HG03558 (cell line): ENCODE data around the gene MYOZ3.

Source experiments
- ATAC-seq: cut with Tn5 transposase; IDR thresholded peaks from one replicate; pipeline ENCODE4 v1.9.1; 2021; ENCODE audit warnings: moderate number of reproducible peaks; ENCODE audit not compliant: unreplicated experiment; ENCODE audit errors: extremely low read depth

Gene MYOZ3, protein sequence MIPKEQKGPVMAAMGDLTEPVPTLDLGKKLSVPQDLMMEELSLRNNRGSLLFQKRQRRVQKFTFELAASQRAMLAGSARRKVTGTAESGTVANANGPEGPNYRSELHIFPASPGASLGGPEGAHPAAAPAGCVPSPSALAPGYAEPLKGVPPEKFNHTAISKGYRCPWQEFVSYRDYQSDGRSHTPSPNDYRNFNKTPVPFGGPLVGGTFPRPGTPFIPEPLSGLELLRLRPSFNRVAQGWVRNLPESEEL

DNA sequence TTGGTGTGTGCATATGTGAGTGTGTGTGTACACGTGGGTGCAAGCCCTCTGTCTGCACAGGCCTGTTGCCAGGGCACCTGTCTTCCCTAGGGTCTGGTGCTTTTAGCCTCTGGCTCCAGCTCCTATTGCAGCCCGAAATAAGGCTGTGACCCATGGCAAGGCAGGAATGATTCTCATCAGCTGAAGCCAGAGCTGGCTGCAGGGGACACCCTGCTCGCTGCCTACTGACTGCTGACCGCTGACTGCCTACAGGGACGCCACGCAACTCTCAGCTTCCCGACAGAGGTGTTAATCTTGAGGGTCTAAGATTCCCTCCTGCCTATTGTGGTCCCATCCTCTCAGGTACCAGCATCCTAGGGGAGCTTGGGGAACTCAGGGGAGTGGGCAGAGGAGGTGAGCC is at the start of gene MYOZ3:
TSS of gene MYOZ3 (plus strand) at position 166 of the 400 bp plus-strand sequence. CDS start 1,691 bp downstream, outside the sequence.
- no peak for ATAC-seq

DNA sequence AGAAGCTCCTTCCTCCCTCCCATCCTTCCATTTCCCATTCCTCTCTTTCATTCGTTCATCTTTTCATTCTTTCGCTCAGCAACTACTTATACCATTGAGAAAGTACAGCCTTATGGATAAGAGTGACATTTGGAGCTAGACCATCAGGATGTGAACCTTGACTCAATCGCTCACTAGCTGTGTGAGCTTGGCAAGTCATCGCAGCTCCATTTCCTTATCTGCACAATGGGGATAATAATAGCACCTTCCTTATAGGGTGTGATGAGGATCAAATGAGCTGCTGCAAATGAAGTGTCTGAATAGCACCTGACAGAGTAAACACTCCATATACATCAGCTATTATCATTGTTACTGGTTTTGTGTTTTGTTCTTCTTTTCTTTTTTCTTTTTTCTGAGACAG is 48.6 kb upstream of the MYOZ3 start:
- no peak for ATAC-seq

DNA sequence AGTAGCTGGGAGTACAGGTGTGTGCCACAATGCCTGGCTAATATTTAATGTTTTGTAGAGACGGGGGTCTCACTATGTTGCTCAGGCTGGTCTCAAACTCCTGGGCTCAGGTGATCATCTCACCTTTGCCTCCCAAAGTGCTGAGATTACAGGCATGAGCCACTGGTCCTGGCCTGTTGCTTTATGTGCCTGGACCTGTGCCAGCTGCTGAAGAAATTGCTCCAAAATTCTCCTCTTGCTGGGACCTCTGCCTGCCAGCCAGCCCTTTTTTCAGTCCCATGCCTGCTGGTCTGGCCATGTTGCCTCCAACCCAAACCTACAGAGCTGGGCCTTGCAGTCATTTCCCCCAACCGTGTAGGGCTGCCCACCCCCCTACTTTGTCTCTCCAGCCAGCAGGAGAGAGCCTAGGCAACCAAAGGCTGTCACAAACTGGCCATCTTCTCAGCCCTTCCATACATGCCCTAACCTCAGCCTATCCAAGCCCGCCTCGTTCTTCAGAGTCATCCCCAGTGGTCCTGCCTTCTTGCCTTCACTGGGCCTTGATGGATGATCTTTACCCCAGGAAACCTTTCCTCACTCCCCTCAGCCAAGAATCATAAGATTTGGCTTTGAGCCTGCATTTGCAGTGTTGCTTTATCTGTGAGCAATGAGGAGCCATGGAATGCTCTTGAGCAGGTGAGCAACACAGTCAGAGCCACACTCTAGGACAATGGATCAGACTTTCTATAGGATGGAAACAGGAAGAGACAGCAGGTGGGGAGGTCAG is 48.0 kb upstream of the MYOZ3 start:
- no peak for ATAC-seq

DNA sequence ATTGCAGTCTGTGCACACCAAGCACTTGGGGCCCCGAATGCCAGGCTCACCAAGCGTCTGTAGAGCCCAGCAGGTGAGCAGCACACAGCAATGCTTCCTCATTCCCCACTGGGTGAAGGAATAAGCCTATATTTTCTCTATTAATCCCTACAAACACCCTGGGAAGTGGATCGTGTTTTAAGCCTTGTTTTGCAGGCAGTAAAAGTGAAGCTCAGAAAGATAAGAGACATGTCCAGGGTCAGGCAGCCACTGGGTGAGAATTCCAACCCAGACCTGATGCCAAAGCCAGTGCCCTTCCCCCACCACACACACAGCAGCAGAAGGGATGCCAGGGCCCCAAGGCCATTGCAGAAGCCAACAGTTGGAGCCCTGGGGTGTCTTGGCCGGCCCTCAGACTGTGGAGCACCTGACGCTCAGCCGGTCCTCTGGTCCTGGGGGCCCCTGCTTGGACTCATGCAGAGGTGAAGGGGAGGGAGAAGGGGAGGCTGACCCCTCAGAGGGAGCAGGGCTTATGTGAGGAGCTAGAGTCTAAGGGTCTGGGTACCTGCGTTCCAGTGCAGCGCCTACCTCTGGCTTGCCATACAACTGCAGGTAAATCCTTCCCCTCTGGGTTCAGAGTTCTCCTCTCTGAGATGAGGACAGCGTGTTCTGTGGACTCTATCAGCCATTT is 46.9 kb upstream of the MYOZ3 start:
- no peak for ATAC-seq

DNA sequence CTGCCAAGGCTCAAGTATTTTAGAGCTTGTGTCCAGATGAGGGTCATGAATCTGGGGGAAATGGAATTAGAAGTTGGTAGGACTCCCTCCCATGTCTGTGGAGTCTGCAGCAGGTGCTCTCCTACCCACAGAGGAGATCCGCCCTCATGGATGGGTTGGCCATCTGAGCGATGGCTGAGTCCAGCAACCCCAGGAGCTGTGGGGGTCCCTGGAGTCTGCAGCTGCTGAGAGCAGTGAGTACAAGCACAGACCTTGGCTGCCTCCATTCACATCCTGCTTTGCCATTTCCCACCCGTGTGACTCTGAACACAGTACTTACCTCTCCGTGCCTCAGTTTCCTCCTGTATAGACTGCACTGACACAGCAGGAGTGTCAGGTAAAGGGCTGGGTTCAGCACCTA is 46.4 kb upstream of the MYOZ3 start:
- no peak for ATAC-seq

DNA sequence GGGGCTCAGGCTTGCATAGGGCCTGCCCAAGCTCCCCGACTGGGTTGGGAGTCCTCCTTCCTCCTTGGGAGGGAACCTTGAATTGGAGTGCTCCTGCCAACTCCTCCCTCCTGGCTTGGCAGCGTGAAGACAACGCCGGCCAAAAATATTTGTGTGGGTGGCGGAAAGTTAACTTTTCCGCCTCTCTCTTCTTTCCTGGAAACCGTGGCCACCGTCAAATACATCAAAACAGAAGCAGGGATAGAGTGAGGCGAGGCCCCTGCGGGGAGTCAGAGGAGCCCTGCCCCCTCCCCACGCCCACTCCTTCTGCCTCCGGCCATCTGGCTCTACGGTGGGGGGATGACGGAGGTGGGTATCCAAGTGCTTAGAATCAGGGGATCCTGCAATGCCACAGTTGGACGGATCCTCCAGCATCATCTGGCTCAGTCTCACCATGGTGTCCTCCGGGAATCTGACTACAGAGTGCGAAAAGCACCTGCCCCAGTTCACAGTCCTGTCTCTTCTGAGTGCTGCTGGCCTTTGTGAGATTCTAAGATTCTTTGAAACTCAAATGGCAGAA is 45.8 kb upstream of the MYOZ3 start:
- ATAC-seq = no peak

DNA sequence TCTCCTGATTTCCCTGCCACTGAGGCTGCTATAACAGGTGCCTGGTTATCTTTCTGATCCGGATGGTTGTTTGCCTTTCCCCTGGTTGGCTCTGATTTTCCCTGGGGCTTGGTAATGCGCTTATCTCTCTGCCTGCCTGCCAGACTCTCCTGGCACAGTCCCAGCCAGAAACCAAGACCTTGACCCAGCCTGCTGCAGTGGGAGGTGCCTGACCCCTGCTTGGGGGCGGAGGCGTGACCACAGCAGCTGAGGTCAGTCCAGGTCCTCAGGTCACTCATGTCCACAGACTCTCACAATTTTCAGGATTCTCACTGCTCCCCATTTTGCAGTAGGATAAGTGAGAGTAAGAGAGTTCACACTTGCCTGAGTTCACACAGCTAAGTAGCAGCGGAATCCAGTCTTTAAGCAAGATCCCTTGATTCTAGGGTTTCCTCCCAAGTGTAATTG is 45.0 kb upstream of the MYOZ3 start:
- ATAC-seq = no peak

DNA sequence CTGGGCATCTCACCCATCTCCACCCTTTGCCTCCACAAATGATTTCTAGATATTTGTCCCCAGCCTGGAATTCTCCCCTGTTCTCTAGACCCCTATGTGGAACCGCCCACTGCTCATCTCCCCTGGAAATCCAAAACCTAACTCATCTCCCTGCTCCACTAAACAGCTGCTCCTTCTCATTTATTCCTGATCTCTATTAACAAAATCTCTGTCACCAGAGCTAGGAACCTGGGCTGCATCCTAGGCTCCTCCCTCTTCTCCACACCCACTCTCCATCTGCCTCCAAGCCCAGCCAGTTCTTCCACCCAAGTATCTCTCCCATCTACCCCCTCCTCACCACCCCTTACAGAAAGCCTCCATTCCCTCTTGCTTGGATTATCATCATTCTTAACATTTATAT is 44.5 kb upstream of the MYOZ3 start:
- no peak for ATAC-seq

DNA sequence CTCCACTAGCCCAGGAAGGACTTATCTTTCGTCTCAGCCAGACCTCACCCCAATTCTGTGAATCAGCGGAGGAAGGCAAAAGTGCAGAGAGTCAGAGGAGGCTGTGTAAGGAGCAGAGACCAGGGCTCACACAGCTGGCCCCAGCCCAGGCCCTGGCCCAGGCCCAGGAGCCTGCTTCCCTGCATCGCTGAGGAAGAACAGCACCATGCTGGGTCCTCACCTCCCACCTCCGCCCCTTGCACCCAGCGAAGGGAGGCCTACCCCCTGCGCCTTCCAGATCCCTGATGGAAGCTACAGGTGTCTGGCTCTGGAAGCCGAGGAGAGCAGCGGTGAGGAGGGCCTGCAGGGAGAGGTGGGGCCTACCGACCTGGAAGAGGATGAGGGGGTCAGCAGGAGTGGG is 42.9 kb upstream of the MYOZ3 start:
- ATAC-seq = no peak

DNA sequence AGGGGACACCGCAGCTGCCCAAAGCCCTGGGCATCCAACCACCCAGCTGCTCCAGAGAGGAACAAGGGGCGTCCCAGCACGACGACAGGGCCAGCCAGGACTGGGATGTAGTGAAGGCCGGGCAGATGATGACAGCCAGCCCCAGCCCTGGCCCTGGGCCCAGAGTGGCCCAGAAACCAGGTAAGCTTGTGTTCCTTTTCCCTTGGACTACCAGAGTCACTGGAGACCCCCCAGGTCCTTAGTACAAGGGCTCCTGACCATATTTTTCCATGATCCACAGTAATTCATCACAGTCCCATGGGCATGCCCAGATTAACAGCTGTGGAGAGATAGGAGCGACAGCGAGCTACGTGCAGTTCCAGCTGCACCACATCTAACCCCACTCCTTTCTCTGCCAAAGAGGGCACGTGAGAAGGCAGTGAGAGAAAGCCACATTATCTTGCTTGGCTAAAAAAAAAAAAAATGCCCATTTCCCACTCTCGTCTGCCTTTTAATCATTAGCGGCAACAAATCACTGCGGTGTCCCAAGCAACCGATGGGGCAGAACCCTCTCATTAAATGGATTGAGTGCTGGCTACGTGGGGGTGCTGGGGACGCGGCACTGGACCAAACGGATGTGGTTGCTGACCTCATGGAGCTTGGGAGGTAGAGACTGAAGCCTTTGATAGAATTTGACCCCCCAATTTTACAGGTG is 42.3 kb upstream of the MYOZ3 start:
- no peak for ATAC-seq

DNA sequence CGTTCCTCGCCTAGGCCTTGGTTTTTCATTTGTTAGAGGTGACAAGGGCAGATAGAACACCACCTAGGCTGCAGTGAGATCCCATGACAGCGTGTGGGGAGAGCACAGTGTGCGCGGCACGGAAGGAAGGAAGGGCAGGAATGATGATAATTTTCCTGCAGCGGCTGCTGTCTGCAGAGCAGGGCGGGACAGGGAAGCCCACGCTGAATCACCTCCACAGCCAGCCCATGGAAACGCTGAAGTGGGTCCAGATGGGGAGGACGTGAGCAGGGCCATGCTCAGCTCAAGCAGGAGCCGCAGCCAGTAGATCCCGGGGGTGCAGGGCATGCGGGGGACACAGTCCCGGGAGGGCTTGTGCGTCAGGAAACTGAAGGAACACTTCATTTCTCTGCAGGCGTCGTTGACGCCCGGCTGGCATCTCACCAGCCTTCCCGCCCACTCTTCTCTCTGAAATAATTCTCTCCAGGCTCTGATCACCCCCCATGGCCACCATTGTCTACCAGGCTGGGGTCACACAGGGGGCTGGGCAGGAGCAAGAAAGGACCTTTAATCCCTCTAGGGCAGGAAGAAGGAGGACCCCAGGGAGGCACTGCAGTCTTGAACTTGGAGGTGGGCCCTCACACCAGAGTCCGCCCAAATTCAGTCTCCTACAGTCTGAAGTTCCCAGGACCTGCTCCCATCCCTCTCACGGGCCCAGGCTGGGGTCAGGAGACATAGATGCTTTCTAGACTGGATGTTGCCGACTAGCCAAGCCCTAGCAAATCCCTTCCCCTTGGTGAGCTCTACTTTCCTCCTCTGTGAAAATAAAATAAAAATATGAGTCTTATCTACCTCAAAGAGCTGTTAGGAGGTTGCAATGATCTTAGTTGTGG is 41.5 kb upstream of the MYOZ3 start:
- ATAC-seq = no peak

DNA sequence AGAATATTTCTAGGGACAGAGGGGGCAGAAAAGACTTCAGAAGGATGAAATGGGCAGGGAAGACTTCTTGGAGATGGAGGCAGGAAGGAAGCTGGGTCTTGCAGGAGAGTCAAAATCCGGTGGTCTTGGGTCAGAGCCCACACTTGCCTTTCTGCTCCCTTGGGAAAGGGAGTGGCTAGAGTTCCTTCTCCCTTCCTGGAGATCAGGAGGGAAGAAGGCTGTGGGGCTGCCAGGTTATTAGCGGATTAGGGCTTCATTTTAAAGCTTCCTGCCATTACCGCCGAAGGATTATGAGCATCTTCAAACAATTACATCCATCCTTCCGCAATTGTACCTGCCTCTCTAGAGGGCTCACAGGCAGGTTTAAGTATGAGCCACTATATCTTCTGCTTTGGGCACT is 39.8 kb upstream of the MYOZ3 start:
- ATAC-seq = no peak

DNA sequence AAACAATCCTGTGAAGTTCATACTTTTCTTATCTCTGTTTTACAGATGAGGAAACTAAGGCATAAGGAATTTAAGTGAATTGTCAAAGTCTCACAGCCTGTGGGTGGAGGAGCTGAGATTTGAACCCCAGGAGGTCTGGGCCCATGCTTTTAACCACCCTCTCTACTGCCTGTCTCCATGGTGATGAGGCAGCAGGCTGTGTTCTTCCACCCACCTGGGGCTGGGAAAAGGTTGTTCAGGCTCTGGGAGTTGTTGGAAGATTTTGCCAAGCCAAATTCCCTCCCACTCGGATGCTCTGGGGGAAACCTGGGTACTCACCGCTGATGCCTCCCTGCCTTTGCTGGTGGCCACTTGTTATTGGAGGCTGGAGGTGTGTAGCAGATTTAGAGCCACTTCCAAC is 38.9 kb upstream of the MYOZ3 start:
- no peak for ATAC-seq

DNA sequence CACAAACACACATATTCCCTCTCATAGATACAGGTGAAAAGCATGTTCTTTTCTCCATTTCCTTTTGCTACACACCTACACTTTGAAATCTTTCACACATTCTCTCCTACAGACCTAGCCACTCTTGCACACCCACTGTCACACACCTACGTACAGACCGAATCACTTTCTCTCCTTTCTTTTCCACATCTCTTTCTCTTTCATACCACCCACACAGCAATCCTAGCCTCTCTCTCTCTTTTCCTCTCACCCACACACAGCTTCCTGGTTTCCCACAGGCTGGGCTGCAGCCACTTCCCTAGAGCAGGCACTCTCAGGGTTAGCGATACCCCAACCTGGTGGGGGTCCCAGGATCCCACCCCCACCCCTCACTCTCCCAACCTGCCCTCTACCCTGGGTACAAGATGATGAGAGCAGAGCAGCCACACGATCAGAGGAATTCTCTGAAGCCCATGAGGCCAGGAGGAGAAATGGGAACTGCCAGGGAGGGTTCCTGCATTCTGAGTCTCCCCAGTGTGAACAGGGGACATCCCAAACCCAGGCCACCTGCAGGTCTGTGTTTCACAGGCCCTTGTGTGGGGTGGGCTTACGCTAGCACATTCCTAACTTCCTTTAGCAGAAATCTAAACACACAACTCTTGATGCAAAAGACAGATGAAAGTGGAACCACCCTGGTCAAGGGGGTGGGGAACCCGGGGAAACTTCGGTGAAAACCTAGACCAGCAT is 37.7 kb upstream of the MYOZ3 start:
- ATAC-seq = no peak

DNA sequence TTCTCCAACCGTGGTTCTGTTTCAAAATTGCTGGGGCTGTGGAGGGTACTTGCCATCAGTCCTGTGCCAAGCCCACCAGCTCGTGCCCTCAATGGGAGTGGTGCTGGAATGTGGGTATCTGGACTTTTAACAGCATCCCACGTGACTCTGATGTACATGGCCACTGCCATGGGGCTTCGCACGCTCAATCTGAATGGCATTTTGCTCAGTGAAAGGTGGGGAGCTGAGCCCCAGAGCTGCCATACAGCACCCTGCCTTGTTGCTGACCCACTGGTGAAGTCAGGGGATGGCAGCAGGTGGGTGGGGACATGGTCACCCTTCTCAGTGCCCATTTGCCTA is 37.2 kb upstream of the MYOZ3 start:
- ATAC-seq = no peak

DNA sequence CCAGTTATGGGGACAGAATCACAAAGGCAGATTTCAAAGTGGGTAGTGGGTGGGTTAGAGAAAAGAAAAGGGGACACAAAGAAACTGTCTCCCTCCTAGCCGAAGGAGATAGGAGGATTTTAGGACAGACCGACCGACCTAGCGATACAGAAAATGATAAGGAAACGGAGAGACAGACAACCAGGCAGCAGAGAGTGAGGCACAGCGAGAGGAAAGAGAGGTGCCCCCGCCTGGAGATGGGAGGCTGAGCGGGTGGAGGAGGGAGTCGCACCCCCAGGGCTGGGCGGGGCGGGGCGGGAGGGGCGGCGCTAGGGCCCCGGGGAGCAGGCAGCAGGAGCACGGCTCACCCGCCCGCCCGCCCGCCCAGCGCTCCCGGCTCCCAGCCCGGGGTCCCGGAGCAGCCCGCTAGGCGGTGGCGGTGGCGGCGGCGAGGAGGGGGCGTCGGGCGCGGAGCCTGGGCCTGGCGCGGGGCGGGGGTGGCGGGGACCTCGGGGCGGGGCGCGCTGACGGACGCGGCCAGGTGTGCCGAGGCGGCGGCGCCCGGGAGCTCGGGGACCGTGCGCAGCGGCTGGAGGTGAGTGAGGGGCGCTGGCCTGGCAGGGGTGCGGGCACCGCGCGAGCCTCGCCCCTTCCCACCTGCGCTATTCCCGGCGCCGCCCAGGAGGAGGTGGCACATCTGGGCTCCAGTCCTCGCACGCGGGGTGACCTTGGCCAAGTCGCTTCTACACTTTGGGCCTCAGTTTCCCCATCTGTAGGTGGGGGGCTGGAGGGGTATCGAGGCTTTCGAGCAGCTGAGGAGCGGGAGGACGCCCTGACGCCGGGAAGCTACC is 36.5 kb upstream of the MYOZ3 start:
- no peak for ATAC-seq

DNA sequence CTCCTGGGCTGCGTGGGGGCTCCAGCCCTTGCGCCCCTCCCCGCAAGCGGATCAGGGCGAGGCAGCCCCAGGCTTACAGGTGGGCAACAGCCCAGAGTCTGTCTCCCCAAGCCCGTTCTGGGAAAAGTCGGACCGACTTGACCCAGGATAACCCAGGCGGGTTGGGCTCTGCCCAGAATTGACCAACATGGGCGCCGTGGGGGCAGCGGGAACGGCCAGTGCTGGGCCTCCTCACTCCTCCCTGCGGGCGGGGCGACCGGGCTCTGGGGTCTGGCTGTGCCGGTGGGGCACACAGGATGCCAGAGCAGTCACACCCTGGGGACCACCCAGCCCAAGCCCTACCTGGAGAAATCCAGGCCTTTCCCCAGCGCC is 35.9 kb upstream of the MYOZ3 start:
- no peak for ATAC-seq
